Measurements from ENCODE around the gene UPK1B.
"Not testable (repeated sequence)": the region's sequence is repeated elsewhere in the genome, so short reads cannot be mapped to it uniquely, and the experiment has no call there.

The UPK1B gene

DNA sequence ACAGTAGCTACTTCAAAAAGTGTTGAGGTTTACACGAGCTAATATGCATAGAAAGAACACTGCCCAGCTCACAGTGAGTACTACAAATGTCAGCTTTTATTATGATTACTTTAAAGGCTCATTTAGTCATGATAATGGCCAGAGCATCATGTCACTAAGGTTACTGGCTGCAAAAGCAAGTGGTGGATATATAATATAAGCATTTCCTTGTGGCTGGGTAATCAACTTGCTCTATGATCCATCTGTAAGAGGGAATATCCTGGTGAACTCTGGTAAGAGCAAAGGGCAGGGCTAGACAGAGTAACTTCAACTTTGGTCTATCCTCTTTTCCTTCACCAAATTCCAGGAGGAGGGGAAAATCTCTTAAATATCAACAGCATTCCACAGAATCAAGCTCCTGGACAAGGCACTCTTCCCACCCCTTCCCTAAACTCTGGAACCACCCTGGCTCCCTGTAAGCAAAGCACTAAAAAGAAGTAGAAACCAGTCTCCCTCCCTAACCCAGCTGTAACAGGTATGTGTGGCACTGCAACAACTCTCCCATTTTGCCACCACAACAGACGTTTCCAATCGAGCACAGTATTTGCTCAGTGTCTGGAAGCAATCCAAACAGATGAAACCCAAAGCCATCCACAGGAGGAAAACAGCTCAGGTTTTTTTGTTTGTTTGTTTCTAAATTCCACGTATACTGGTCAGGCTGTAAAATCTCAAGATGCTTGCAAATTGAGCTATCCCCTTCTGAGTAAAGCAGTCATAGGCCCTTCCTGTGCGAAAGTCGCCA is 53.9 kb downstream of the UPK1B start:
- no peak overlapping the region for H3K27ac Mint-ChIP-seq
- no peaks in the 10 kb centered on the region for H3K27me3 Mint-ChIP-seq
- H3K36me3 Mint-ChIP-seq = peaks cover 24% of the 10 kb centered on the region
- H3K4me1 Mint-ChIP-seq (ENCODE audit: low read depth) = peaks cover 14% of the 10 kb centered on the region
- H3K4me3 Mint-ChIP-seq = no peak overlapping the region
- H3K9me3 Mint-ChIP-seq (ENCODE audit: low read depth) = no peaks in the 10 kb centered on the region

DNA sequence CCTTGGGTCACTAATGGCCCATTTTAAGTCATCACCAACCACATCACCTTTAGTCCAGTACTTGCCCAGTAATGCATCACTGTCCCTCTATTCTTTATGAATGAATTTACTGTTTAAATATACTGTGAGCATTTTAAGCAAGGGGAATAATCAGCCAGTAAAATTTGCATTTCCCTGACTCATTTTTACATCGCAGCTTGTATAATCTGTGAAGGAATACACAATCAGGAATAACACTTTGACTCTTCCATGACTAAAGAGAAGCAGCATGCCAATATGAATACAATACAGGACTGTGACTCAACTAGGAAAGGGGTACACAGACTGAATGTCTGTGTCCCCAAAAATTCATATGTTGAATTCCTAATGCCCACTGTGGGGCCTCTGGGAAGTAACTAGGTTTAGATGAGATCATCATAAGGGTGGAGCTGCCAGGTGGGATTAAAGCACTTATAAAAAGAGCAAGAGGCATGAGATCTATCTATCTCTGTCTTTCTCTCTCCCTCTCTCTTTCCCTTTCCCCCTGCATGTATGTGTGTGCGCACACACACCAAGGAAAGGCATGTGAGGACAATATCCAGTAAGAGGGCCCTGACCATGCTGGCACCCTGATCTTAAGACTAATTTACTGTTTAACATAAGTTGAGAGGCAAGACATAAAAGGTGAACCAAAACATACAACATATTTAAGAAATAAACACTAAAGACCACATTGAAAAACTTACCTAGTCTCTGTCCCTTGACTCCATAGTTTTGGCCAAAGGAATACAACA is 55.2 kb downstream of the UPK1B start:
- H3K9me3 Mint-ChIP-seq (ENCODE audit: low read depth) = no peaks in the 10 kb centered on the region
- H3K4me1 Mint-ChIP-seq (ENCODE audit: low read depth) = peaks cover 12% of the 10 kb centered on the region
- H3K27ac Mint-ChIP-seq = no peak overlapping the region
- H3K36me3 Mint-ChIP-seq = peaks cover 22% of the 10 kb centered on the region
- no peaks in the 10 kb centered on the region for H3K27me3 Mint-ChIP-seq
- H3K4me3 Mint-ChIP-seq = no peak overlapping the region

DNA sequence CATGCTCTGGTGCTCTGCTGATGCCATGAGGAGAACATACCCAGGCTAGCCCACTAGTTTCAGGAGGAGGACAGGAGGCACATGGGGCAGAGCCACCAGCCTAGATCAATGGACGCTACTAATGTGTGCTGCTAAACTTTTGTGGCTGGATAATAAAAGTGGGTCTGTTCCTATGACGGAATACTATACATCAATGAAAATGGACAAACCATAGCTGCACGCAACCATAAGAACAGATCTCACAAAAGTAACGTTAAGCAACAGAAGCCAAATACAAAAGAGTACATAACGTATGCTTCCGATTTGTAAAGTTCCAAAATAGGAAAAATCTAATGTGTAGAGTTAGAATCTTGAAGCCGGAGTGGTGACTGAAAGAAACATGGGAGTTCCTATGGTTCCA is 55.8 kb downstream of the UPK1B start:
- Mint-ChIP-seq H3K4me1 (ENCODE audit: low read depth) (peaks cover 15% of the 10 kb centered on the region), H3K36me3 (peaks cover 22% of the 10 kb centered on the region), H3K9me3 (ENCODE audit: low read depth) (no peaks in the 10 kb centered on the region), H3K27me3 (no peaks in the 10 kb centered on the region), H3K4me3 (no peak overlapping the region), H3K27ac (no peak overlapping the region)

DNA sequence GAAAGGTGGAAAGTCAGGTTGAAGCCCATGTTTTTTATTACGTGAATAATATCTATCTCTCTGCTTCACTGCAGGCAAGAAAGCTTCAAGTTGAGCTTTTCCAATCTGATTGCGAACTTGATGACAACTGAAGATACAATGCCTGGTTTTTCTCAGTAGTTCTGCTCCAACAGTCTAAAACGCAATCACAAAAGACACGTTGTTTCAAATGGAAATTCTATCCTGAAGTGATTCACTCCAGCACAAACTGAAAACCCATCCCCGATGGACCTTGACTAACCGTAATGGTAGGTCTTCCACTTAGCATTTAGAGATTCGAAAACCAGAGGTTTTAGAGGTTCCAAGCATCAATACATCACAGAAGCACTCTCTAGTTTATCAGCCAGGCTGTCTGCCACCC is 56.7 kb downstream of the UPK1B start:
- no peak overlapping the region for H3K27ac Mint-ChIP-seq
- peaks cover 22% of the 10 kb centered on the region for H3K36me3 Mint-ChIP-seq
- peaks cover 18% of the 10 kb centered on the region for H3K4me1 Mint-ChIP-seq (ENCODE audit: low read depth)

DNA sequence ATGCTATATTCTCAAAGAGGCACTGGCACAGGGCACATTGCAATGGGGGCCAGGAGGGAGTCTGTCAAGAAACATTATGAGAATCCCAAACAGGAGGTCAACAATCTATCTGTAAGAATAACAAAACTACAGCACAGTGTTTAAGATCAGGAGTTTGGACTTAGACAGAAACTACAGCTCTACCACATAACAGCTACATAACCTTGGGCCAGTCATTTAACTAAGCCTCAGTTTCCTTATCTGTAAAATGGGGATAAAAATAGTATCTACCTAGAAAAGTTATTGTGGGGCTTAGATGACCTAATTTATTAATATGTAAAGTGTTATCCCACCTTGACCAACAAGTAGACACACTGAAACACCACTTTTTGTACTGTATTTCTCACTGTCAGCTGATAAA is 57.3 kb downstream of the UPK1B start:
- Mint-ChIP-seq H3K27ac (no peak overlapping the region), H3K36me3 (peaks cover 28% of the 10 kb centered on the region), H3K4me1 (ENCODE audit: low read depth) (peaks cover 22% of the 10 kb centered on the region), H3K9me3 (ENCODE audit: low read depth) (no peaks in the 10 kb centered on the region), H3K27me3 (no peaks in the 10 kb centered on the region), H3K4me3 (no peak overlapping the region)

More for the DNA sequence above, 56.7 kb downstream of the UPK1B start:
- Mint-ChIP-seq H3K27me3 (no peaks in the 10 kb centered on the region), H3K9me3 (ENCODE audit: low read depth) (no peaks in the 10 kb centered on the region), H3K4me3 (no peak overlapping the region)

DNA sequence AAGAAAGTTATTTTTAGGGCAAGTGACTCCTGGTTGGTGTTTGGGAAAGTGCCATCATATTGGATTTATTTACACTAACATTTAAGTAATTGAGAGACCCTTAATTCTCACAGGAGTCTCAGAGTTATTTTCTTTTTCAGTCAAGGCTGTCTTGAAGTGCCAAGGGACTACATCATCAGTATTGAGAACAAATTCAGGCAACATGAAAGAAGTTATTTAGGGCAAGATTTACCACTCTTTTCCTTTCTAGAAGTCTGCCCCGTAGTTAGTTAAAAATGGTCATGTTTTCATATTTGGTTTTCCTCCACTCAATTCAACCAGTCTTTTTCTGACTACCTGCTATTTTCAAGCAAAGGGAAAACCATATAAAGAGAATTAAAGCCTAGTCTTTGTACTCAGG is 61.2 kb downstream of the UPK1B start:
- H3K9me3 Mint-ChIP-seq (ENCODE audit: low read depth) = no peaks in the 10 kb centered on the region
- H3K27ac Mint-ChIP-seq = peak overlapping the region; percentile 30
- peaks cover 46% of the 10 kb centered on the region for H3K4me1 Mint-ChIP-seq (ENCODE audit: low read depth)
- H3K27me3 Mint-ChIP-seq = no peaks in the 10 kb centered on the region
- no peak overlapping the region for H3K4me3 Mint-ChIP-seq
- H3K36me3 Mint-ChIP-seq = peaks cover 22% of the 10 kb centered on the region

DNA sequence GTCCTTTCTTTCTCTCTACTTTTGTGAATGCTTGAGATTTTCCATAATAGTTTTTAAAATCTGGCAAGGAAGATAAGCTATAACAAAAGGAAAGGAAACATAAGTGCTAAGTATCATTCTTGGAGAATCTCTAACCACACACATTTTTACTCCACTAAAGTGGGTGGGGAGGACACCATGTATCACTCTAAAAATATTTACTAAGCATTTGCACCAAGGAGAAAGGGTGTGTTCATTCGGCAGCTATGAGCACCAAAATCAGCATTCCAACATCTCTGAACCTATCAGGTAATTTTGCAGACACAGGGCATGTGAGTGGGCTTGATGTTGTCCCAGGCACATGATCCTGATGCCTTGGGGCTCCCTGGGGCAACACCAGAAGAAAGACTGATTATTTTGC is 61.8 kb downstream of the UPK1B start:
- H3K27ac Mint-ChIP-seq = peak overlapping the region; percentile 30

DNA sequence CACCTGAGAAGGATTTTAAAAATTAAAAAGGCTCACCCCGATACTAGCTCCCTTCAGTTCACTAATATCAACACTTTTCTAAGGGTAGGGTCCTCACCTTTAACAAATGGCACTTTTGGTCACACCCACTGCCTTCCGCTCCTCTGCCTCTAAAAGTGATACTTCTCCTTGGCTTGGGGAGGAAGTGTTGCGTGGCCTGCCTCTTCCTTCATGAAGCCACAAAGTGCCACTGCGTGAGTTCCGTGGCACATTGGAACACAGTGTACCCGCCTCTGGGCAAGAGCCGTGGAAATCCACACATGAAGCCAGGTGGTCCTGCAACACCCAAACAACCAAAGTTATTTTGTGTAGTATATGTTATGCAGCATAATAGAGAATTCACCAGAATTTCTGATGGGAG is 63.4 kb downstream of the UPK1B start:
- Mint-ChIP-seq H3K36me3 (peaks cover 11% of the 10 kb centered on the region), H3K27ac (peak overlapping the region; percentile 54), H3K4me1 (ENCODE audit: low read depth) (peaks cover 57% of the 10 kb centered on the region), H3K9me3 (ENCODE audit: low read depth) (no peaks in the 10 kb centered on the region), H3K27me3 (no peaks in the 10 kb centered on the region), H3K4me3 (peak overlapping the region; percentile 11)

More for the DNA sequence above, 61.8 kb downstream of the UPK1B start:
- H3K27me3 Mint-ChIP-seq = no peaks in the 10 kb centered on the region
- H3K9me3 Mint-ChIP-seq (ENCODE audit: low read depth) = no peaks in the 10 kb centered on the region
- H3K4me3 Mint-ChIP-seq = peak overlapping the region; percentile 6
- peaks cover 18% of the 10 kb centered on the region for H3K36me3 Mint-ChIP-seq
- peaks cover 52% of the 10 kb centered on the region for H3K4me1 Mint-ChIP-seq (ENCODE audit: low read depth)

DNA sequence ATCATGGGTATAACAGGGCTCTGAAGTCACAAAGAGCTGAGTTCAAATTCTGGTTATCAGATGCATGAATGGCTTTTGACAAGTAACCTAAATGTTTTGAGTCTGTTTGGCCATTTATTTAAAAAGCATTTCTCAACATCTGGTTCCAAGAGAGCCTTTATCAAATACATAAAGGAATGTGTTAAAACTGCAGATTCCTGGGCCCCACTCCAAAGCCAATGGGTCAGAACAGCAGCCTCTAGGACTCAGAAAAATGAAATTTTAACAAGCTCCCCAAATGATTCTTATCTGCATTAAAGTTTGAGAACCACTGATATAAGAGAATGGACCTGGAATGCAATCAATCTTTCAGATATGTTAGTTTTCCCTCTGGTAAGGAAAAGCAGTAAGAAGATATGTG is 63.9 kb downstream of the UPK1B start:
- H3K27me3 Mint-ChIP-seq = no peaks in the 10 kb centered on the region
- peaks cover 57% of the 10 kb centered on the region for H3K4me1 Mint-ChIP-seq (ENCODE audit: low read depth)
- H3K9me3 Mint-ChIP-seq (ENCODE audit: low read depth) = no peaks in the 10 kb centered on the region
- H3K36me3 Mint-ChIP-seq = peaks cover 9% of the 10 kb centered on the region
- H3K27ac Mint-ChIP-seq = peak overlapping the region; percentile 68
- no peak overlapping the region for H3K4me3 Mint-ChIP-seq

DNA sequence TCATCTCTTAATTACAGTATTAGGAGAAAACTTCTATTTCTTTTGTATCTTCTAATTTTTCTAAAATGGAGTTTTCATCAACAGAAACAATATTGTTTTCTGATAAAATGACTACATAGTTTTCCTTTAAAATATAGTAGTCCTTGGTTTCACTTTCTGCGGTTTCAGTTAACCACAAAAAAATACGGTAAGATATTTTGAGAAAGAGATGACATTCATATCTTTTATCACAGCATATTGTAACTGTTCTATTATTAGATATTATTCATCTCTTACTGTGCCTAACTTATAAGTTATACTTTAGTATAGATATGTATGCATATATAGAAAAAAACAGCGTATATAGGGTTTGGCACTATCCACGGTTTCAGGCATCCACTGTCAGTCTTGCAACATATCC is 65.0 kb downstream of the UPK1B start:
- no peaks in the 10 kb centered on the region for H3K27me3 Mint-ChIP-seq
- H3K4me3 Mint-ChIP-seq = peak overlapping the region; percentile 77
- peak overlapping the region; percentile 84 for H3K27ac Mint-ChIP-seq
- peaks cover 9% of the 10 kb centered on the region for H3K36me3 Mint-ChIP-seq
- peaks cover 57% of the 10 kb centered on the region for H3K4me1 Mint-ChIP-seq (ENCODE audit: low read depth)
- H3K9me3 Mint-ChIP-seq (ENCODE audit: low read depth) = no peaks in the 10 kb centered on the region

DNA sequence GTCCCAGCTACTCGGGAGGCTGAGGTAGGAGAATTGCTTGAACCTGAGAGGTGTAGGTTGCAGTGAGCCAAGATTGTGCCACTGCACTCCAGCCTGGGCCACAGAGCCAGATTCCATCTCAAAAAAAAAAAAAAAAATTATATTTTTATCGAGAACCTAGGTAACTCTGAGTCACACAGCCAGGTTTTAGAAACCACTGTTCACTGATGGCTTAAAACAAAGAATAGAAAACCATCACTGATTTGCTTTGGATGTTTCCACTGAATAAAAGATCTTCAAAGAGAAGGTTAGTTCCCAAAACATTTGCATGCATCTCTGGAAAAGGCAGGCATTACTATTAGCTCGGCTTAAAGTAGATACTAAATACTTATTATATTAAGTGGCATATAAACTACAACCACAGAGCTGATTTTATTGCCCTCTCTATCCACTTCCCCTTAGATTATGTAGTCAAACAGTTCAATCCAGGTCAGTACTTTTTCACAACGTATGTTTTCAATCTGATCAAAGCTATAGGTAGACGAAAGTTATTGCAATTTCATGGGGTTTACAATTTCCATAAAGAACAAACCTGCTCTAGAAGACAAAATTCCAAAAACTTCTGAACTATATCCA is 65.9 kb downstream of the UPK1B start:
- Mint-ChIP-seq H3K9me3 (ENCODE audit: low read depth) (no peaks in the 10 kb centered on the region), H3K36me3 (peaks cover 9% of the 10 kb centered on the region), H3K4me3 (peak overlapping the region; percentile 95), H3K4me1 (ENCODE audit: low read depth) (peaks cover 54% of the 10 kb centered on the region), H3K27me3 (no peaks in the 10 kb centered on the region), H3K27ac (peak overlapping the region; percentile 95)

DNA sequence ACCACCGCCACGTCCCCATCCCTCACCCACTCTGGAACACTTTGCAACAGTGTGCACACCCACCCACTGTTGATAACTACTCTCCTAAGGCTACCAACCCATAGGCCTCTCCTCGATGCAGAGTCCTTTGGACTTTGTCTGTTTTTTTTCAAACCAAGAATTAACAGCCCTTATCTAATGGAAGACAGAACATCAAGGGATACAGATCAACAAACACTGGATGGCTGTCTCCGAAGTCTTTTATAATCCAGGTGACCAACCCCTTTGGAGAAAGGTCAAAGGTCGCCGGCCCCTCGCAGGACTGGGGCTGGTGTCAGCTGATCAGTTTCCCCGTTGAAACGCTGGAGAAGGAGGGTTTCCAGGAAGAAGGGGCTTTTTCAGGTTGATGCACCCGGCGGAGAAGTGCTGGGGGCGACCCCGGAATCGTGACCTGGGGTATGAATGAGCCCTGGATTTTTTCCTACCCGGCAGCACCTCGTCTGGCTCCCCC is 66.7 kb downstream of the UPK1B start:
- Mint-ChIP-seq H3K27ac (peak overlapping the region; percentile 95), H3K4me1 (ENCODE audit: low read depth) (peaks cover 46% of the 10 kb centered on the region), H3K4me3 (peak overlapping the region; percentile 95)

DNA sequence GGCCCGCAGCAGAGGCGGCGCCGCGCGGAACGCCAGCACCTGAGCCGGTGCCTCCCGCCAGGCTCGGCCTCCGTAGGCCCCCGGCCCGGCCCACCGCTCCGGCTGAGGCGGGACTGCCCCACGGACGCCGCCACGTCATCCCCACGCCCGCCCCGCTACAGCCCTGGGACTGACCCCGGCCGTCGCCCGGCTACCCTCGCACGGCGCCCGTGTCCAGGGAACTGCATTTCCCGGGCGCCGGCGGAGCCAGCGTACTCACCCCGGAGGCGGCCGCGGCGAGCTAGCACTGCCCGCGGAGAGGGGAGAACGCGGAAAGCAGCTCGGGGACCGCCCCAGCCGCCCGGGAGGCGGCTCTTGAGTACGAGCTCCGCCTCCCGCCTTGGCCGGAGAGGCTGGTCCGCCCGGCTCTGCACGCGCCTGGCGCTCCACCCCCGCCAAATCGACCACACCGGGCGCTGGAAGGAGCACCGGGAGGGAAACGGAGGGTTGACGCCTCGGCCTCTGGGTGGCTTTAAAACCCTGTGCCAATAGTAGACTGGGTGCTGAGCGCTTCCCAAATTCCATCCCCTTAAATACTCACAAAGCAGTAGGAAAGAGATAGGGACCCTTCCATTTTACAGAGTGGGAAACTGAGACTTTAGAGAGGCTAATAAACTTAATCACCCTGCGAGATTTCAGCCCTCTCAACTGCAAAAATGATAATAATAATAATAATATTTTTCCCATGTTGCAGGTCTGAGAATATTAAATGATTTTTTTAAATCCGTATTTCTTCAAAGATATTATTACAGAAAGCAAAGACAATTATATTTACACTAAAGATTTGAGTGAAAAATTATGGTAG is 67.4 kb downstream of the UPK1B start, which contains the start of gene B4GALT4:
TSS of gene B4GALT4 (minus strand) at position 288 of the 844 bp plus-strand sequence. CDS start 10,779 bp downstream, outside the sequence.
- Mint-ChIP-seq H3K27me3 (no peaks in the 10 kb centered on the region), H3K4me1 (ENCODE audit: low read depth) (peaks cover 40% of the 10 kb centered on the region), H3K36me3 (peaks cover 2% of the 10 kb centered on the region), H3K4me3 (peak within 1 kb of the TSS; percentile 95), H3K27ac (peak within 1 kb of the TSS; percentile 95), H3K9me3 (ENCODE audit: low read depth) (no peaks in the 10 kb centered on the region)

More for the DNA sequence above, 66.7 kb downstream of the UPK1B start:
- no peaks in the 10 kb centered on the region for H3K9me3 Mint-ChIP-seq (ENCODE audit: low read depth)
- H3K27me3 Mint-ChIP-seq = no peaks in the 10 kb centered on the region
- H3K36me3 Mint-ChIP-seq = peaks cover 9% of the 10 kb centered on the region

DNA sequence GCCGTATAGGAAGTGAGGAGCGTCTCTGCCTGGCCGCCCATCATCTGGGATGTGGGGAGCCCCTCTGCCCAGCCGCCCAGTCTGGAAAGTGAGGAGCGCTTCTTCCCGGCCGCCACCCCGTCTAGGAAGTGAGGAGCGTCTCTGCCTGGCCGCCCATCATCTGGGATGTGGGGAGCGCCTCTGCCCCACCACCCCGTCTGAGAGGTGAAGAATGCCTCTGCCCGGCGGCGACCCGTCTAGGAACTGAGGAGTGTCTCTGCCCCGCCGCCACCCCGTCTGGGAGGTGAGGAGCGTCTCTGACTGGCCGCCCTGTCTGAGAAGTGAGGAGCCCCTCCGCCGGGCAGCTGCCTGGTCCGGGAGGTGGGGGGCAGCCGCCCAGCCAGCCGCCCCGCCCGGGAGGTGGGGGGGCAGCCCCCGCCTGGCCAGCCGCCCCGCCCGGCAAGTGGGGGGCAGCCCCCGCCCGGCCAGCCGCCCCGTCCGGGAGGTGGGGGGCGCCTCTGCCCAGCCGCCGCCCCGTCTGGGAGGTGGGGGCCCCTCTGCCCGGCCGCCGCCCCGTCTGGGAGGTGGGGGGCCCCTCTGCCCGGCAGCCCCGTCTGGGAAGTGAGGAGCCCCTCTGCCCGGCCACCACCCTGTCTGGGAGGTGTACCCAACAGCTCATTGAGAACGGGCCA is 69.1 kb downstream of the UPK1B start:
- H3K27ac Mint-ChIP-seq; H3K27me3 Mint-ChIP-seq; H3K36me3 Mint-ChIP-seq; H3K4me3 Mint-ChIP-seq; H3K9me3 Mint-ChIP-seq (ENCODE audit: low read depth): not testable (repeated sequence)
- H3K4me1 Mint-ChIP-seq (ENCODE audit: low read depth) = peaks cover 26% of the 10 kb centered on the region

Data from activated naive CD8-positive, alpha-beta T cell (primary cell).